Esophagus squamous epithelium (tissue), 5 donors: ENCODE results near the gene MBOAT1. TPM values are rescaled to one million over a fixed set of nuclear protein-coding genes. Genes with fewer than 3 reads are reported as not detected.
"Not testable (repeated sequence)": the region's sequence is repeated elsewhere in the genome, so short reads cannot be mapped to it uniquely, and the experiment has no call there.

Experiments used
- DNase-seq: peaks from one replicate; lab custom pipeline; 2025; lab: John Stamatoyannopoulos, UW
- H3K27ac ChIP-seq, 4 donors: fragments of 200-600 bp; sonication (generic); one replicate each; pipeline ENCODE4 v1.5.1; 2016 to 2019; ENCODE audit warnings: mild to moderate bottlenecking in 1 of 4
- H3K27me3 ChIP-seq, 4 donors: fragments of 200-600 bp; sonication (generic); 1 replicate in 3 of 4; 2 replicates in 1 of 4; pipeline versions ENCODE4 v1.5.1 to v1.6.0; 2017 to 2021; ENCODE audit warnings: antibody characterized with exemption in 1 of 4
- H3K36me3 ChIP-seq, 3 donors: fragments of 200-600 bp; sonication (generic); one replicate each; pipeline ENCODE4 v1.5.1; 2016 to 2019
- H3K4me1 ChIP-seq, 3 donors: fragments of 200-600 bp; sonication (generic); one replicate each; pipeline ENCODE4 v1.5.1; 2017 to 2019
- H3K4me3 ChIP-seq, 4 donors: fragments of 200-600 bp; sonication (generic); 1 replicate in 3 of 4; 2 replicates in 1 of 4; pipeline ENCODE4 v1.5.1; 2016 to 2019; ENCODE audit warnings: mild to moderate bottlenecking in 2 of 4, moderate library complexity in 1 of 4
- H3K9me3 ChIP-seq, 3 donors: fragments of 200-600 bp; sonication (generic); one replicate each; pipeline ENCODE4 v1.5.1; 2016 to 2019
- CTCF ChIP-seq, 6 experiments: fragments of 450-650 bp in 4 of 6; fragments of 200-600 bp in 2 of 6; sonication (generic) in 2 of 6; IDR thresholded peaks; one replicate each; pipeline ENCODE4 v1.5.1; 2016 to 2019; ENCODE audit warnings: antibody characterized with exemption in 6 of 6, mild to moderate bottlenecking in 4 of 6, moderate library complexity in 4 of 6
- POLR2A ChIP-seq, 4 donors: fragments of 450-650 bp; IDR thresholded peaks; one replicate each; pipeline ENCODE4 v1.6.1; 2017; ENCODE audit warnings: antibody characterized with exemption in 4 of 4, mild to moderate bottlenecking in 4 of 4, moderate library complexity in 3 of 4
- WGBS, 2 donors: methylation state at CpG; one replicate each; pipeline ENCODE4 v1.1.5; 2018; 5-methylcytosine and 5-hydroxymethylcytosine counted together
- intact Hi-C: fragments of 100-400 bp; cut with DNase I; formaldehyde crosslinking; loops from one replicate; pipeline ENCODE4 v1.15.0; 2022
- total RNA-seq, 4 donors: library from RNA; depleted of rRNA; stranded (reverse); fragments of >200 nt; gene quantifications; one replicate each; pipeline ENCODE4 v1.1.0, GENCODE V29; 2016
- donor health status: DM: yes; HTN: yes; CAD: no.

Gene MBOAT1
- total RNA-seq, 4 donors from 2014 or later, result 5.2 to 12.8 (median 12.0) TPM

GRCh38 chr6:20255428-20255827 is 43.2 kb upstream of the MBOAT1 start:
- no peak overlapping the region for H3K27ac ChIP-seq
- DNase-seq, result no peak
- H3K4me3 ChIP-seq, result no peak overlapping the region
- no peaks in the 10 kb centered on the region for H3K9me3 ChIP-seq
- peaks cover 0 to 26% (median 0%) of the 10 kb centered on the region in 3 donors for H3K4me1 ChIP-seq
- no peaks in the 10 kb centered on the region for H3K36me3 ChIP-seq
- TF ChIP-seq POLR2A (IDR thresholded peaks at IDR 0.05), result no peak
- TF ChIP-seq CTCF (IDR thresholded peaks at IDR 0.05), result no peak
- no peaks in the 10 kb centered on the region for H3K27me3 ChIP-seq
- intact Hi-C loops, result no loop called here

DNA sequence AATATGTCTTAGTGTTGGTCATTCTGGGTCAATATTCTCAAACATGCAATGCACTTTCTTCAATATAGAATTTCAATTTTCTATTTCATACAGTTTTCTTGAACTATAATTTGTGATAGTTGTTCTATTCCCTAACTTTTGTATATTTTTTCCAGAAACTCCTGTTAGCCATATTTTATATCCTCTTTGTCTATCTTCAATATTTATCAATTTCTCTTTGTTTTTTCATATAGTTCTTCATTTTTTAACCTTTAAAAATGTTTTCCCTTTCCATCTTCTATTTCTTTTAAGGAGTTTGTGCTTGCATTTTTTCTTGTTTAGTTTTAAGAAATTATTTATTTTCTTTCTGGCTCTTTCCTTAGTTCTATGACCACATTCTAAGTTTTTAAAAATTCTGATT is 42.0 kb upstream of the MBOAT1 start:
- Histone ChIP-seq H3K4me1 (peaks cover 0 to 26% (median 0%) of the 10 kb centered on the region in 3 donors), H3K36me3 (no peaks in the 10 kb centered on the region), H3K27me3 (no peaks in the 10 kb centered on the region), H3K4me3 (no peak overlapping the region), H3K9me3 (no peaks in the 10 kb centered on the region), H3K27ac (peak overlapping the region in 1 of 4 donors; percentile 73)
- intact Hi-C loops, result no loop called here
- TF ChIP-seq POLR2A (IDR thresholded peaks at IDR 0.05), result no peak
- no peak for TF ChIP-seq CTCF (IDR thresholded peaks at IDR 0.05)
- DNase-seq, result no peak

DNA sequence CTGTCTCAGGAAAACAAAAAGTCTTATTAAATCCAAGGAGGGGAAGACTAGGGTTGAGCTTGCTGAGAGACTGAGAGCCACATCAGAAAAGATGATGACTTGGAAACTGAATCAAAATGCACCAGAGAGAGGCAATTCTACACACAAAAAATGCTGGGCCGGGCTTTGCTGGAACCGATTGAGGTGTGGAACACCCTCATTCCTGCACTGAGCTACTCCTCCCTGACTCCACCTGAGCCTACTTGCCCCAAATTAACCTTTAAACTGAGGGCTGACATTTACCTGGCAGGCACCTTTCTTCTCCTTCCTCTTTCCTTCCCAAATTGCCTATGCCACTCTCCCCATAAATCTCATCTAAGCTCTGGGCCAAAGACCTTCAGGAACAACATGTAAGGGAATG is 40.8 kb upstream of the MBOAT1 start:
- peaks cover 0 to 26% (median 0%) of the 10 kb centered on the region in 3 donors for H3K4me1 ChIP-seq
- TF ChIP-seq POLR2A (IDR thresholded peaks at IDR 0.05) (no peak), CTCF (IDR thresholded peaks at IDR 0.05) (no peak)
- no peaks in the 10 kb centered on the region for H3K9me3 ChIP-seq
- peak overlapping the region in 3 of 4 donors; percentile 53 to 80 (median 73) for H3K27ac ChIP-seq
- no peaks in the 10 kb centered on the region for H3K36me3 ChIP-seq
- intact Hi-C loops, result no loop called here
- WGBS, 2 donors, result 18 to 30% methylated on average over 2 of the region's 2 CpGs
- no peaks in the 10 kb centered on the region for H3K27me3 ChIP-seq
- no peak overlapping the region for H3K4me3 ChIP-seq
- DNase-seq, result no peak

GRCh38 chr6:20252311-20252710 is 40.0 kb upstream of the MBOAT1 start:
- intact Hi-C loops, result no loop called here
- WGBS, 2 donors, result 66 to 91% methylated on average over 5 to 6 of the region's 6 CpGs
- TF ChIP-seq POLR2A (IDR thresholded peaks at IDR 0.05), result no peak

GRCh38 chr6:20251525-20251924 is 39.3 kb upstream of the MBOAT1 start:
- TF ChIP-seq POLR2A (IDR thresholded peaks at IDR 0.05), result no peak
- TF ChIP-seq CTCF (IDR thresholded peaks at IDR 0.05), result no peak
- Histone ChIP-seq H3K36me3 (no peaks in the 10 kb centered on the region), H3K27ac (no peak overlapping the region), H3K27me3 (no peaks in the 10 kb centered on the region), H3K4me1 (peaks cover 0 to 28% (median 0%) of the 10 kb centered on the region in 3 donors), H3K9me3 (no peaks in the 10 kb centered on the region), H3K4me3 (no peak overlapping the region)
- intact Hi-C loops, result no loop called here
- 76 to 78% methylated on average over 5 of the region's 5 CpGs for WGBS, 2 donors
- DNase-seq, result no peak

More at GRCh38 chr6:20252311-20252710, 40.0 kb upstream of the MBOAT1 start:
- H3K27ac ChIP-seq, result peak overlapping the region; percentile 14 to 80 (median 63)
- DNase-seq, result no peak
- no peaks in the 10 kb centered on the region for H3K27me3 ChIP-seq
- H3K36me3 ChIP-seq, result no peaks in the 10 kb centered on the region
- no peak overlapping the region for H3K4me3 ChIP-seq
- no peaks in the 10 kb centered on the region for H3K9me3 ChIP-seq
- peaks cover 0 to 22% (median 0%) of the 10 kb centered on the region in 3 donors for H3K4me1 ChIP-seq

DNA sequence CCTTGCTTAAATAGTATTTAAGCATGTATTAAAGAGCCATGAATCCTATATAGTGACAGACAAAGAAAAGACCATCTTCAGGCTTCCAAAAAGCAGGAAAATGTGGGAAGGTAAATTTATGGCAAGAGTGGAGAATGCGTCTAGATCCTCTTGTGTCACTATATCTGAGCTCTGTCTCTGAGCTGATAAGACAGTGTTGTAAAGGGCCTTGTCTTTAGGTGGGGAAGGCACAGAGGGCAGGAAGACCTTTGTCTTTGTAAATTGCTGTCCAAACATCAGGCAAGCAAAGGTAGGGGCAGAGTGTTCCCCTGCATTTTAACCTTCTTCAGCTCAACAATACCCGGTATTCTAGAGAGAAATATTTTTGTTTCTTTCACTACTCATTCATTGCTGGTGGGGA is 33.9 kb upstream of the MBOAT1 start:
- no peaks in the 10 kb centered on the region for H3K9me3 ChIP-seq
- no peaks in the 10 kb centered on the region for H3K36me3 ChIP-seq
- intact Hi-C loops, result no loop called here
- TF ChIP-seq CTCF (IDR thresholded peaks at IDR 0.05) (no peak), POLR2A (IDR thresholded peaks at IDR 0.05) (no peak)
- peaks cover 0 to 14% (median 0%) of the 10 kb centered on the region in 3 donors for H3K4me1 ChIP-seq
- 54 to 60% methylated on average over 2 of the region's 2 CpGs for WGBS, 2 donors
- no peak for DNase-seq
- no peak overlapping the region for H3K27ac ChIP-seq
- H3K27me3 ChIP-seq, result no peaks in the 10 kb centered on the region
- H3K4me3 ChIP-seq, result no peak overlapping the region

GRCh38 chr6:20244807-20245681 is 32.8 kb upstream of the MBOAT1 start:
- DNase-seq, H3K27me3 ChIP-seq, H3K27ac ChIP-seq, H3K36me3 ChIP-seq, intact Hi-C loops, H3K9me3 ChIP-seq, H3K4me3 ChIP-seq: not testable (repeated sequence)
- peaks cover 0 to 14% (median 0%) of the 10 kb centered on the region in 3 donors for H3K4me1 ChIP-seq
- WGBS, 2 donors, result 100% methylated on average over 1 to 5 of the region's 29 CpGs
